Prostate gland (tissue), 2 donors: Measurements from ENCODE around the gene CPXM2. TPM values are rescaled to one million over a fixed set of nuclear protein-coding genes. Genes with fewer than 3 reads are reported as not detected.

Source experiments
- DNase-seq: peaks from one replicate; pipeline ENCODE4 v3.0.0-alpha.2; 2019; ENCODE audit warnings: low spot score
- H3K27ac ChIP-seq, 2 donors: fragments of 200-600 bp; sonication (generic); 2 replicates each; pipeline ENCODE4 v1.5.1; 2017 to 2019
- H3K27me3 ChIP-seq: fragments of 200-600 bp; sonication (generic); replicated peaks from 2 replicates; pipeline ENCODE4 v1.5.1; 2019; ENCODE audit not compliant: insufficient read depth
- H3K36me3 ChIP-seq, 2 donors: fragments of 200-600 bp; sonication (generic); 1 replicate in 1 of 2; 2 replicates in 1 of 2; pipeline versions ENCODE4 v1.5.1 to v1.8.1; 2017 to 2019
- H3K4me1 ChIP-seq: fragments of 200-600 bp; sonication (generic); replicated peaks from 2 replicates; pipeline ENCODE4 v1.5.1; 2019
- H3K4me3 ChIP-seq, 2 donors: fragments of 200-600 bp; sonication (generic); 2 replicates each; pipeline ENCODE4 v1.5.1; 2017 to 2019
- H3K9me3 ChIP-seq: fragments of 200-600 bp; sonication (generic); 2 replicates; pipeline ENCODE4 v1.5.1; 2017
- POLR2A ChIP-seq: fragments of 450-650 bp; IDR thresholded peaks from one replicate; pipeline ENCODE4 v1.6.1; 2016; ENCODE audit warnings: antibody characterized with exemption, mild to moderate bottlenecking
- POLR2AphosphoS5 ChIP-seq: sonication (generic); formaldehyde crosslinking; IDR thresholded peaks from one replicate; pipeline ENCODE4 v1.6.1; 2017; ENCODE audit warnings: antibody characterized with exemption
- WGBS: methylation state at CpG from one replicate; pipeline ENCODE4 v1.1.5; 2018; 5-methylcytosine and 5-hydroxymethylcytosine counted together
- intact Hi-C: fragments of 100-400 bp; cut with DNase I; formaldehyde crosslinking; loops from one replicate; pipeline ENCODE4 v1.14.2; 2022
- total RNA-seq, 2 donors: library from RNA; depleted of rRNA; stranded (reverse); fragments of >200 nt; gene quantifications; one replicate each; pipeline ENCODE4 v1.1.0, GENCODE V29; 2016
- TF ChIP-seq, protein P1 (sequence below), 4 experiments: fragments of 200-600 bp in 2 of 4; fragments of 450-650 bp in 2 of 4; sonication (generic) in 2 of 4; IDR thresholded peaks; 1 replicate in 3 of 4; 2 replicates in 1 of 4; pipeline ENCODE4 v1.5.1; 2016 to 2019; ENCODE audit warnings: antibody characterized with exemption in 4 of 4, mild to moderate bottlenecking in 2 of 4, moderate library complexity in 2 of 4

CPXM2 gene
- total RNA-seq, 2 donors from 2014 or later: 5.4 to 27.4 TPM

DNA sequence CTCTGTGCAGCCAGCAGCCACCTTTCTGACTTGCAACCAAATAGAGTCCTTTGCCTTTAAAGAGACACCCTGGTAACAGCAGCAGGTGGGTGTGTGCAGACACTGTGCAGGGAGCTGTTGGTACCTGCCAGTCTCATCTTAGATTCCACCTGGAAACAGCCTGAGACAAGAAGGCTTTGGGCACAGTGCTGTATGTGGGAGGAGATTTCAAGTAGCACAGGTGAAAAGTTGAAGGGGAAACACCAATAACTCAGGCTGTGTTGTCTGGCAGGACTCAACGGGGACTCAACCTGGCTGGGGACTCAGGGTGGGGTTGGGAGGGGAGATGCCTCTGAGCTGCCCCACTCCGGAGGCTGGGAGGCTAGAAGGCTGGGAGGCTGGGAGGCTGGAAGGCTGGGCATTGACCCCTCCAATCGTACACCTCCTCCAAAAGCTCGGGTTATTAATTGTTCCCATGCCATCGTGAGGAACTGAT is 6.7 kb downstream of the CPXM2 start:
- no peak for DNase-seq
- no peaks in the 10 kb centered on the region for H3K4me1 ChIP-seq

DNA sequence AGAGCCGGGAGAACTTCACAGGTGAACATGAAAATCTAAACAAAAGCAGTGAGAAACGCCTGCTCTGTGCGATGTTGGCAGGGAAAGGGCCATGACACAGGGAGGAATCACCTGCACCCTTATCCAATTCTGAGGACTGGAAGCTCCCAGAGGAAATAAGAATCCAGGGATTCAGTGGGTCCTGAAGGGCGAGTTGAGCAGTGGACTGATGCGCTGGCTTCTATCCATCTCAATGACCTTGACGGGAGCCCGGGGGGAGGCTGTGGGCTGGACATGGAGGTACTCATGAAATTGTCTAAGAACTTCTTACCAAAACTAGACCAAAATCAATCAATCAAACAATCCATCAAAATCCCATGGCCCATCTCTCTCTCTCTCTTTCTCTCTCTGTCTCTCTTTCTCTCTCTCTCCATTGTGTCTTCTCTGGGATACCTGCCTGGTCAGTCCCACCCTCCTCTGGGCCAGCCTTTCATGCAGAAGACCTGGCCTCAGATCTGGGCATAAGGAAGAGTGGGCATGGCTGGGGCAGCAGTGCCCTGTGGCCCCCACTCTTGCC is 7.2 kb downstream of the CPXM2 start:
- intact Hi-C loops: loop anchor here (5.0 kb wide), 1 partner anchor 82 kb away; no protein-coding TSS in a partner anchor
- DNase-seq: no peak
- 59% methylated on average over 7 of the region's 7 CpGs for WGBS
- Histone ChIP-seq H3K9me3 (no peaks in the 10 kb centered on the region), H3K27me3 (no peaks in the 10 kb centered on the region), H3K27ac (no peak overlapping the region), H3K4me3 (no peak overlapping the region), H3K36me3 (no peaks in the 10 kb centered on the region), H3K4me1 (no peaks in the 10 kb centered on the region)
- no peak for TF ChIP-seq POLR2AphosphoS5
- TF ChIP-seq POLR2A: no peak
- TF ChIP-seq, protein P1, sequence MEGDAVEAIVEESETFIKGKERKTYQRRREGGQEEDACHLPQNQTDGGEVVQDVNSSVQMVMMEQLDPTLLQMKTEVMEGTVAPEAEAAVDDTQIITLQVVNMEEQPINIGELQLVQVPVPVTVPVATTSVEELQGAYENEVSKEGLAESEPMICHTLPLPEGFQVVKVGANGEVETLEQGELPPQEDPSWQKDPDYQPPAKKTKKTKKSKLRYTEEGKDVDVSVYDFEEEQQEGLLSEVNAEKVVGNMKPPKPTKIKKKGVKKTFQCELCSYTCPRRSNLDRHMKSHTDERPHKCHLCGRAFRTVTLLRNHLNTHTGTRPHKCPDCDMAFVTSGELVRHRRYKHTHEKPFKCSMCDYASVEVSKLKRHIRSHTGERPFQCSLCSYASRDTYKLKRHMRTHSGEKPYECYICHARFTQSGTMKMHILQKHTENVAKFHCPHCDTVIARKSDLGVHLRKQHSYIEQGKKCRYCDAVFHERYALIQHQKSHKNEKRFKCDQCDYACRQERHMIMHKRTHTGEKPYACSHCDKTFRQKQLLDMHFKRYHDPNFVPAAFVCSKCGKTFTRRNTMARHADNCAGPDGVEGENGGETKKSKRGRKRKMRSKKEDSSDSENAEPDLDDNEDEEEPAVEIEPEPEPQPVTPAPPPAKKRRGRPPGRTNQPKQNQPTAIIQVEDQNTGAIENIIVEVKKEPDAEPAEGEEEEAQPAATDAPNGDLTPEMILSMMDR (IDR thresholded peaks at IDR 0.05): no peak

More for the DNA sequence above, 6.7 kb downstream of the CPXM2 start:
- TF ChIP-seq POLR2A (no peak), POLR2AphosphoS5 (no peak)
- TF ChIP-seq, protein P1 (IDR thresholded peaks at IDR 0.05): no peak
- Histone ChIP-seq H3K4me3 (no peak overlapping the region), H3K36me3 (no peaks in the 10 kb centered on the region), H3K9me3 (no peaks in the 10 kb centered on the region), H3K27me3 (no peaks in the 10 kb centered on the region), H3K27ac (no peak overlapping the region)
- intact Hi-C loops: loop anchor here (5.0 kb wide), 1 partner anchor 83 kb away; no protein-coding TSS in a partner anchor
- 45% methylated on average over 5 of the region's 5 CpGs for WGBS

DNA sequence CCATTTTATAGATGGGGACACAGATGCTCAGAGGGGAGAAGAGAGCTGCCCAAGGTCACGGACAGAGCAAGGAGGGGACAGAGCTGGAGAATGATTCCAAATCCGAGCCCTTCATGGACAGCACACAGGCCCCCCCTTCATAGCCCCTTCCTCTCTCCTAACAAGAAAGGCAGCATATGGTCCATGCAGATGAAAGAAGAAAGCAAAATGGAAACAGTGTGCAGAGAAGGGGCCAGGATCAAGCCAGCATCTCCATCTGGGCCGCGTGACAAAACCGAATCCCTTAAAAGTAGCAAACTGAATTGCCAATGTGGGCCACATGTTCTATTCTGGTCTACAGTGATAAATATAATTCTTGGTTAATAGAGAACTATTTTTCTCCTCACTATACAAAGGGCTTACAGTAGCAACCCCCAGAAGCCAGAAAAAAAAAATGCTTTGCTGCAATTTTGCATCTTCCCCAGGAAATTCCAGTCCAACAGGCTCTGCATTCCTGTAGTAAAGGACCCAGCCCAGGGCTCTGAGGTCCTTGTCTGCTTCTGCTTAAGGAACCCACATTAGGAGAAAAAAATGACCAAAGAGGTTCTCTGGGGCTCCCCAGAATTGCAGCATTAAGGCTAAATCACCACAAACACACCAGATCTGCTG is 7.8 kb downstream of the CPXM2 start:
- Histone ChIP-seq H3K36me3 (no peaks in the 10 kb centered on the region), H3K4me1 (no peaks in the 10 kb centered on the region), H3K27me3 (no peaks in the 10 kb centered on the region), H3K27ac (no peak overlapping the region), H3K9me3 (no peaks in the 10 kb centered on the region), H3K4me3 (no peak overlapping the region)
- DNase-seq: no peak
- TF ChIP-seq POLR2A (no peak), POLR2AphosphoS5 (no peak)
- TF ChIP-seq, protein P1 (IDR thresholded peaks at IDR 0.05): no peak
- intact Hi-C loops: loop anchor here (5.0 kb wide), 1 partner anchor 81 kb away; no protein-coding TSS in a partner anchor
- 58% methylated on average over 5 of the region's 5 CpGs for WGBS

DNA sequence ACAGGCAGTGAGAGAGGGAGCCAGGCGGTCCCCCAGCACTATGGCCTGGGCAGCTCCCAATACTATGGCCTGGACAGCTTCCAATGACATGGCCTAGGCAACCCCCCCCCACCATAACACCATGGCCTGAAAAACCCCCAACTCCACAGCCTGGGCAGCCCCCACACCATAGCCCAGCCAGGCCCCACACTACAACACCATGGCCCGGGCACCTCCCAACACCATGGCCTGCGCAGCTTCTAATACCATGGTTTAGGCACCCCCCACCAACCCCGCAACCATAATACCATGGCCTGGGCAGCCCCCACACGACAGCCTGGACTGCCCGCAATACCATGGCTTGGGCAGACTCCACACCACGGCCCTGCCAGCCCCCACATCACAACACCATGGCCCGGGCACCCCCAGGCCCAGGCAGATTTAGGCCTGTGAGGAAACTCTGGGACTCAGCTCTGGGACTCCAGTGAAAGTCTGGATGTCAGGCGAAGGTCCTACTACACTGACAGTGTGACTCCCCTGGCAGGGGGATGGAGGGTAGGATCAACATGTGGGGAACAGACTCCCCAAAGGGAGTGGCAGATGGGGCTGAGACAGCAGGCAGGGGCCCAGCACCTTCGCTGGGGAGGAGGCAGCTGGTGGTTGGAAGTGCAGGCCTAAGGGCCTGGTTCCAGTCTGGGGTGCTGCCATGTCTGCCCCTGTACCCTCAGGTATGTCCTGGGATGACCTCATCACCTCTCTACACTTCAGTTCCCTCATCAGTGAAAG is 8.7 kb downstream of the CPXM2 start:
- Histone ChIP-seq H3K27me3 (no peaks in the 10 kb centered on the region), H3K36me3 (no peaks in the 10 kb centered on the region), H3K4me1 (no peaks in the 10 kb centered on the region), H3K27ac (no peak overlapping the region), H3K4me3 (no peak overlapping the region), H3K9me3 (no peaks in the 10 kb centered on the region)
- DNase-seq: no peak
- TF ChIP-seq, protein P1 (IDR thresholded peaks at IDR 0.05): no peak
- no peak for TF ChIP-seq POLR2AphosphoS5
- TF ChIP-seq POLR2A: no peak
- intact Hi-C loops: loop anchor here (5.0 kb wide), 1 partner anchor 81 kb away; no protein-coding TSS in a partner anchor
- WGBS: 85% methylated on average over 10 of the region's 10 CpGs
